K562 (cell line): ENCODE measurements around the gene LRRC74B. TPM values are rescaled to one million over a fixed set of nuclear protein-coding genes. Genes with fewer than 3 reads are reported as not detected.
A peak's percentile ranks its signal among the peaks of the same experiment; 100 is the strongest.

ENCODE experiments used
- CBFB ChIP-seq: sonication (generic); formaldehyde crosslinking; IDR thresholded peaks from 2 replicates; pipeline ENCODE4 v1.4.0; 2020; ENCODE audit warnings: mild to moderate bottlenecking, missing genetic modification reagents
- CEBPZ ChIP-seq: fragments of 150-350 bp; IDR thresholded peaks from 2 replicates; pipeline ENCODE4 v1.6.1; 2014; ENCODE audit warnings: low read depth, mild to moderate bottlenecking, low read length, borderline replicate concordance
- E2F3 ChIP-seq: fragments of 250-450 bp; sonication (Bioruptor Pico); IDR thresholded peaks from 2 replicates; pipeline ENCODE4 v1.4.0; 2020; ENCODE audit warnings: mild to moderate bottlenecking
- EWSR1 ChIP-seq: fragments of 450-650 bp; IDR thresholded peaks from 2 replicates; pipeline ENCODE4 v1.6.1; 2018; ENCODE audit warnings: borderline replicate concordance, mild to moderate bottlenecking, low read depth, moderate library complexity; ENCODE audit not compliant: partially characterized antibody
- GATA2 ChIP-seq: sonication (generic); formaldehyde crosslinking; IDR thresholded peaks from 2 replicates; pipeline ENCODE4 v1.4.0; 2020; ENCODE audit warnings: mild to moderate bottlenecking, missing genetic modification reagents
- HBP1 ChIP-seq: fragments of 450-650 bp; formaldehyde crosslinking; IDR thresholded peaks from 2 replicates; pipeline ENCODE4 v1.4.0; 2022; ENCODE audit warnings: missing genetic modification characterization
- HDAC3 ChIP-seq: fragments of 450-650 bp; IDR thresholded peaks from 2 replicates; pipeline ENCODE4 v1.6.1; 2018; ENCODE audit warnings: borderline replicate concordance, mild to moderate bottlenecking, moderate library complexity; ENCODE audit not compliant: partially characterized antibody
- HNRNPK ChIP-seq: fragments of 200-400 bp; formaldehyde crosslinking; IDR thresholded peaks from one replicate; pipeline ENCODE4 v1.6.1; 2018; ENCODE audit warnings: mild to moderate bottlenecking, low read depth, low read length; ENCODE audit not compliant: poor library complexity, severe bottlenecking
- KAT7 ChIP-seq: sonication (generic); formaldehyde crosslinking; IDR thresholded peaks from 2 replicates; pipeline ENCODE4 v1.8.0; 2022; ENCODE audit warnings: missing genetic modification reagents, mild to moderate bottlenecking, borderline replicate concordance
- RBM22 ChIP-seq: fragments of 200-400 bp; formaldehyde crosslinking; IDR thresholded peaks from 2 replicates; pipeline ENCODE4 v1.6.1; 2018; ENCODE audit warnings: low read length, low read depth; ENCODE audit not compliant: poor library complexity, severe bottlenecking
- STAT5B ChIP-seq: fragments of 250-450 bp; sonication (Bioruptor Pico); IDR thresholded peaks from 2 replicates; pipeline ENCODE4 v1.8.0; 2021; ENCODE audit warnings: mild to moderate bottlenecking, inconsistent platforms
- TAF7 ChIP-seq: fragments of 450-650 bp; IDR thresholded peaks from 2 replicates; pipeline ENCODE4 v1.6.1; 2016; ENCODE audit warnings: missing genetic modification characterization, missing compliant biosample characterization
- USF1 ChIP-seq: sonication (generic); formaldehyde crosslinking; IDR thresholded peaks from 2 replicates; pipeline ENCODE4 v1.9.0; 2022; ENCODE audit warnings: mild to moderate bottlenecking, missing genetic modification reagents
- ZBTB33 ChIP-seq: sonication (generic); formaldehyde crosslinking; IDR thresholded peaks from 2 replicates; pipeline ENCODE4 v1.8.1; 2023; ENCODE audit warnings: mild to moderate bottlenecking, missing genetic modification reagents
- ZBTB7A ChIP-seq: IDR thresholded peaks from 2 replicates; pipeline ENCODE4 v1.6.1; 2011; ENCODE audit warnings: low read depth, mild to moderate bottlenecking, low read length, moderate library complexity, borderline replicate concordance; ENCODE audit not compliant: control insufficient read depth
- ZFP91 ChIP-seq: sonication (generic); formaldehyde crosslinking; IDR thresholded peaks from 2 replicates; pipeline ENCODE4 v1.8.0; 2022; ENCODE audit warnings: mild to moderate bottlenecking, missing genetic modification reagents
- ZNF668 ChIP-seq: fragments of 250-450 bp; sonication (Bioruptor Pico); IDR thresholded peaks from 2 replicates; pipeline ENCODE4 v1.8.0; 2022; ENCODE audit warnings: mild to moderate bottlenecking, inconsistent platforms
- ZNF77 ChIP-seq: fragments of 250-450 bp; sonication (Bioruptor Pico); IDR thresholded peaks from 2 replicates; pipeline ENCODE4 v1.5.0; 2020
- polyA plus RNA-seq, 8 experiments: library from polyadenylated mRNA; depleted of rRNA in 4 of 8; stranded (reverse) in 5 of 8; unstranded in 3 of 8; fragments of >200 nt; fragmentation: Nextera tagmentation in 2 of 8; fragmentation: Illumina TruSeq in 1 of 8; extraction: Ambion mirVana in 2 of 8; extraction: Trizol in 1 of 8; gene quantifications; 2 replicates each; pipeline versions ENCODE4 v1.2.1 to v1.2.3, GENCODE V29; 2011 to 2014; ENCODE audit warnings: inconsistent platforms in 1 of 8, missing spikeins in 1 of 8
- total RNA-seq, 7 experiments: library from RNA; depleted of rRNA in 6 of 7; stranded (reverse); fragments of >200 nt in 6 of 7; fragmentation: Illumina TruSeq in 2 of 7; extraction: Trizol in 2 of 7; gene quantifications; 2 replicates each; pipeline versions ENCODE4 v1.2.1 to v1.2.3, GENCODE V29; 2011 to 2021; ENCODE audit warnings: low replicate concordance in 1 of 7

LRRC74B gene
- total and polyA plus RNA-seq, 9 of the 15 experiments (the other 6 are each of a cell fraction or from before 2014, with no cell fraction given) = not detected

- TF ChIP-seq USF1 (CRISPR knock-in tag) (no peak), TAF7 (tag) (no peak), HNRNPK (no peak), HDAC3 (no peak), CEBPZ (no peak), KAT7 (no peak), ZBTB7A (no peak), EWSR1 (no peak), STAT5B (CRISPR knock-in tag) (no peak), ZBTB33 (CRISPR knock-in tag) (no peak), ZFP91 (CRISPR knock-in tag) (no peak), E2F3 (CRISPR knock-in tag) (no peak), HBP1 (no peak), GATA2 (CRISPR knock-in tag) (no peak), RBM22 (no peak), CBFB (no peak), ZNF77 (0 out of 2 replicates have a peak, but pooled peaks have one; percentile 72), ZNF668 (CRISPR knock-in tag) (no peak)
Measured at GRCh38 chr22:21016644-21017420, 28.9 kb upstream of the LRRC74B start (continued).
